Bronchial epithelial cell (primary cell): ENCODE measurements around the gene KIAA0319L. TPM values are rescaled to one million over a fixed set of nuclear protein-coding genes. Genes with fewer than 3 reads are reported as not detected.

Experiments
- DNase-seq: peaks from one replicate; pipeline ENCODE4 v3.0.0-alpha.2; 2010; ENCODE audit warnings: low read depth
- FAIRE-seq: peaks from 2 replicates; lab custom pipeline; 2011; peaks lifted over from hg19 to GRCh38; lab: Jason Lieb, UNC
- H3K27me3 ChIP-seq: 2 replicates; pipeline ENCODE4 v1.5.1; 2011; ENCODE audit warnings: low read length; ENCODE audit not compliant: control insufficient read depth, insufficient read depth
- H3K36me3 ChIP-seq: 2 replicates; pipeline ENCODE4 v1.5.1; 2011; ENCODE audit warnings: low read length; ENCODE audit not compliant: control insufficient read depth, insufficient read depth
- H3K4me3 ChIP-seq: 2 replicates; pipeline ENCODE4 v1.5.1; 2011; ENCODE audit warnings: mild to moderate bottlenecking, low read depth, low read length, control low read depth
- CTCF ChIP-seq: IDR thresholded peaks from 2 replicates; pipeline ENCODE4 v1.5.1; 2011; ENCODE audit warnings: mild to moderate bottlenecking, moderate library complexity, low read length, control low read depth, inconsistent platforms; ENCODE audit not compliant: insufficient read depth, severe bottlenecking
- total RNA-seq: library from RNA; depleted of rRNA; stranded (reverse); fragments of >200 nt; gene quantifications from 2 replicates; pipeline ENCODE4 v1.2.1, GENCODE V29; 2014

KIAA0319L gene
- total RNA-seq, 1 donor from 2014 or later: 26.6 TPM

GRCh38 chr1:35506960-35507912, 50.0 kb downstream of the KIAA0319L start:
- no peak for DNase-seq
- H3K4me3 ChIP-seq: no peak overlapping the region
- no peak for TF ChIP-seq CTCF
- H3K36me3 ChIP-seq: peaks cover 3% of the 10 kb centered on the region
- FAIRE-seq: peak; percentile 32
- no peaks in the 10 kb centered on the region for H3K27me3 ChIP-seq

- no peak for TF ChIP-seq CTCF
- Histone ChIP-seq H3K36me3 (peaks cover 3% of the 10 kb centered on the region), H3K27me3 (no peaks in the 10 kb centered on the region), H3K4me3 (no peak overlapping the region)
- DNase-seq: peak; percentile 71
- peak; percentile 23 for FAIRE-seq
Measured at GRCh38 chr1:35505911-35506798, 51.0 kb downstream of the KIAA0319L start.

- no peak for FAIRE-seq
- Histone ChIP-seq H3K27me3 (no peaks in the 10 kb centered on the region), H3K4me3 (no peak overlapping the region), H3K36me3 (peaks cover 3% of the 10 kb centered on the region)
- no peak for DNase-seq
- TF ChIP-seq CTCF: no peak
Measured at GRCh38 chr1:35502242-35502641, 55.0 kb downstream of the KIAA0319L start.

GRCh38 chr1:35500439-35500838, 56.8 kb downstream of the KIAA0319L start:
- H3K27me3 ChIP-seq: no peaks in the 10 kb centered on the region
- no peaks in the 10 kb centered on the region for H3K36me3 ChIP-seq
- DNase-seq (no peak), FAIRE-seq (no peak)
- H3K4me3 ChIP-seq: no peak overlapping the region
- no peak for TF ChIP-seq CTCF

GRCh38 chr1:35499652-35500176, 57.5 kb downstream of the KIAA0319L start:
- no peak for TF ChIP-seq CTCF
- peak; percentile 64 for FAIRE-seq
- no peak overlapping the region for H3K4me3 ChIP-seq

More at GRCh38 chr1:35499652-35500176, 57.5 kb downstream of the KIAA0319L start:
- no peak for DNase-seq
- Histone ChIP-seq H3K36me3 (no peaks in the 10 kb centered on the region), H3K27me3 (no peaks in the 10 kb centered on the region)
